ENCODE data around the gene CDA. TPM values are rescaled to one million over a fixed set of nuclear protein-coding genes. Genes with fewer than 3 reads are reported as not detected.

CDA gene
- total RNA-seq, 4 donors from 2014 or later = 0.56 to 3.5 (median 1.5) TPM

- no peaks in the 10 kb centered on the region for H3K27me3 ChIP-seq
- no peaks in the 10 kb centered on the region for H3K36me3 ChIP-seq
- no peak overlapping the region for H3K4me3 ChIP-seq (replicated peaks in 1 of 3)
- peak overlapping the region in 1 of 3 donors; percentile 24 for H3K27ac ChIP-seq
- TF ChIP-seq POLR2A (IDR thresholded peaks at IDR 0.05) = no peak
- no peak for TF ChIP-seq CTCF (IDR thresholded peaks at IDR 0.05)
- intact Hi-C loops (cut with DNase I) = no loop called here
- H3K4me1 ChIP-seq = peaks cover 0 to 14% of the 10 kb centered on the region in 2 donors
- 51 to 59% methylated on average over 17 to 20 of the region's 20 CpGs for WGBS, 2 donors
- DNase-seq = no peak
- no peaks in the 10 kb centered on the region for H3K9me3 ChIP-seq
Observed at GRCh38 chr1:20615946-20616846, 27.3 kb downstream of the CDA start.

- Histone ChIP-seq H3K9me3 (no peaks in the 10 kb centered on the region), H3K27me3 (no peaks in the 10 kb centered on the region), H3K27ac (no peak overlapping the region), H3K36me3 (no peaks in the 10 kb centered on the region), H3K4me1 (peaks cover 0 to 14% of the 10 kb centered on the region in 2 donors), H3K4me3 (replicated peaks in 1 of 3) (no peak overlapping the region)
- TF ChIP-seq CTCF (IDR thresholded peaks at IDR 0.05) (no peak), POLR2A (IDR thresholded peaks at IDR 0.05) (no peak)
- intact Hi-C loops (cut with DNase I) = no loop called here
- WGBS, 2 donors = 79 to 81% methylated on average over 3 of the region's 3 CpGs
- DNase-seq = no peak
Observed at GRCh38 chr1:20616847-20617487, 28.1 kb downstream of the CDA start.

- no peak overlapping the region for H3K27ac ChIP-seq
- TF ChIP-seq POLR2A (IDR thresholded peaks at IDR 0.05) (no peak), CTCF (IDR thresholded peaks at IDR 0.05) (no peak)
- intact Hi-C loops (cut with DNase I) = no loop called here
- H3K4me3 ChIP-seq (replicated peaks in 1 of 3) = no peak overlapping the region
- 62 to 72% methylated on average over 4 of the region's 4 CpGs for WGBS, 2 donors
- H3K36me3 ChIP-seq = no peaks in the 10 kb centered on the region
- H3K9me3 ChIP-seq = no peaks in the 10 kb centered on the region
- no peaks in the 10 kb centered on the region for H3K27me3 ChIP-seq
- peaks cover 0 to 11% of the 10 kb centered on the region in 2 donors for H3K4me1 ChIP-seq
- DNase-seq = no peak
Observed at GRCh38 chr1:20618550-20618949, 29.7 kb downstream of the CDA start.

GRCh38 chr1:20619999-20620398 lies 31.1 kb downstream of the CDA start:
- TF ChIP-seq CTCF (IDR thresholded peaks at IDR 0.05) = no peak
- no peak for TF ChIP-seq POLR2A (IDR thresholded peaks at IDR 0.05)
- intact Hi-C loops (cut with DNase I) = no loop called here
- Histone ChIP-seq H3K4me1 (peaks cover 0 to 3% of the 10 kb centered on the region in 2 donors), H3K27ac (no peak overlapping the region), H3K4me3 (replicated peaks in 1 of 3) (no peak overlapping the region), H3K36me3 (no peaks in the 10 kb centered on the region), H3K27me3 (no peaks in the 10 kb centered on the region), H3K9me3 (no peaks in the 10 kb centered on the region)
- 59 to 61% methylated on average over 1 of the region's 1 CpG for WGBS, 2 donors
- DNase-seq = no peak

- H3K27me3 ChIP-seq = no peaks in the 10 kb centered on the region
- WGBS, 2 donors = 87 to 92% methylated on average over 6 of the region's 6 CpGs
- TF ChIP-seq POLR2A (IDR thresholded peaks at IDR 0.05) (no peak), CTCF (IDR thresholded peaks at IDR 0.05) (no peak)
Observed at GRCh38 chr1:20621012-20621411, 32.1 kb downstream of the CDA start.

More at GRCh38 chr1:20621012-20621411, 32.1 kb downstream of the CDA start:
- H3K4me1 ChIP-seq = peaks cover 0 to 3% of the 10 kb centered on the region in 2 donors
- H3K27ac ChIP-seq = no peak overlapping the region
- H3K36me3 ChIP-seq = no peaks in the 10 kb centered on the region
- intact Hi-C loops (cut with DNase I) = no loop called here
- no peaks in the 10 kb centered on the region for H3K9me3 ChIP-seq
- DNase-seq = no peak
- no peak overlapping the region for H3K4me3 ChIP-seq (replicated peaks in 1 of 3)

Data from thyroid gland (tissue), 4 donors.